Caco-2 (cell line): ENCODE results near the gene ATXN10. TPM values are rescaled to one million over a fixed set of nuclear protein-coding genes. Genes with fewer than 3 reads are reported as not detected.

Experiments used
- BruUV-seq: library from RNA; stranded (reverse); fragments of 400-500 nt; replicated peaks from 2 replicates; lab custom pipeline; 2021; lab: Mats Ljungman, UMichigan
- CTCF ChIA-PET: fragments of 300-600 bp; sonication (Branson Sonifier 250); formaldehyde crosslinking; loops from one replicate; lab custom pipeline; 2022; ENCODE audit warnings: antibody characterized with exemption; lab: Charles Lee
- POLR2A ChIA-PET: fragments of 300-600 bp; sonication (Branson Sonifier 250); formaldehyde crosslinking; loops from one replicate; lab custom pipeline; 2022; ENCODE audit warnings: antibody characterized with exemption; lab: Charles Lee
- DNase-seq, 2 experiments: peaks; one replicate each; pipeline versions ENCODE4 v3.0.0 to v3.0.0-alpha.2; 2020 to 2022
- H3K27me3 ChIP-seq: replicated peaks from 2 replicates; pipeline ENCODE4 v1.6.0; 2011; ENCODE audit warnings: low read length; ENCODE audit not compliant: control insufficient read depth, insufficient read depth
- H3K36me3 ChIP-seq: 2 replicates; pipeline ENCODE4 v1.5.1; 2011; ENCODE audit warnings: low read length; ENCODE audit not compliant: control insufficient read depth, insufficient read depth
- H3K4me1 ChIP-seq: fragments of 250-450 bp; sonication (Bioruptor Pico); 2 replicates; pipeline ENCODE4 v1.5.1; 2020; ENCODE audit warnings: mild to moderate bottlenecking
- H3K4me3 ChIP-seq: 2 replicates; pipeline ENCODE4 v1.5.1; 2011; ENCODE audit warnings: low read depth, mild to moderate bottlenecking, control low read depth, low read length
- H3K9me3 ChIP-seq: fragments of 250-450 bp; sonication (Bioruptor Pico); 2 replicates; pipeline ENCODE4 v1.5.1; 2020; ENCODE audit warnings: mild to moderate bottlenecking, moderate library complexity
- H3K27ac Mint-ChIP-seq: one replicate; pipeline ENCODE4 v1.8.0; 2022; ENCODE audit warnings: mixed read lengths; ENCODE audit not compliant: unreplicated experiment
- H3K27me3 Mint-ChIP-seq: one replicate; pipeline ENCODE4 v1.8.0; 2022; ENCODE audit warnings: mixed read lengths; ENCODE audit not compliant: insufficient read depth, unreplicated experiment
- H3K36me3 Mint-ChIP-seq: one replicate; pipeline ENCODE4 v1.8.0; 2022; ENCODE audit warnings: mild to moderate bottlenecking, mixed read lengths; ENCODE audit not compliant: insufficient read depth, unreplicated experiment
- H3K4me1 Mint-ChIP-seq: one replicate; pipeline ENCODE4 v1.8.0; 2022; ENCODE audit warnings: low read depth, mixed read lengths; ENCODE audit not compliant: unreplicated experiment
- H3K4me3 Mint-ChIP-seq: one replicate; pipeline ENCODE4 v1.8.0; 2022; ENCODE audit warnings: mild to moderate bottlenecking, moderate library complexity, mixed read lengths; ENCODE audit not compliant: unreplicated experiment
- H3K9me3 Mint-ChIP-seq: one replicate; pipeline ENCODE4 v1.8.0; 2022; ENCODE audit warnings: mixed read lengths; ENCODE audit not compliant: unreplicated experiment
- intact Hi-C: fragments of 100-400 bp; cut with micrococcal nuclease; formaldehyde crosslinking; loops from one replicate; pipeline ENCODE4 v1.10.0; 2022; ENCODE audit not compliant: unreplicated experiment
- total RNA-seq: library from RNA; stranded (reverse); gene quantifications from 2 replicates; pipeline ENCODE4 v1.2.3, GENCODE V29; 2022
- TF ChIP-seq, protein P1 (sequence below), 2 experiments: fragments of 200-600 bp in 1 of 2; IDR thresholded peaks; 1 replicate in 1 of 2; 2 replicates in 1 of 2; pipeline versions ENCODE4 v1.5.1 to v1.8.0; 2011 to 2022; ENCODE audit warnings: antibody characterized with exemption in 1 of 2, control low read depth in 1 of 2, inconsistent platforms in 1 of 2, low read depth in 1 of 2, low read length in 1 of 2, mild to moderate bottlenecking in 1 of 2, moderate library complexity in 1 of 2; ENCODE audit not compliant: insufficient read depth in 1 of 2, severe bottlenecking in 1 of 2, unreplicated experiment in 1 of 2

Gene ATXN10
- total RNA-seq, 1 experiment from 2014 or later = 155 TPM

DNA sequence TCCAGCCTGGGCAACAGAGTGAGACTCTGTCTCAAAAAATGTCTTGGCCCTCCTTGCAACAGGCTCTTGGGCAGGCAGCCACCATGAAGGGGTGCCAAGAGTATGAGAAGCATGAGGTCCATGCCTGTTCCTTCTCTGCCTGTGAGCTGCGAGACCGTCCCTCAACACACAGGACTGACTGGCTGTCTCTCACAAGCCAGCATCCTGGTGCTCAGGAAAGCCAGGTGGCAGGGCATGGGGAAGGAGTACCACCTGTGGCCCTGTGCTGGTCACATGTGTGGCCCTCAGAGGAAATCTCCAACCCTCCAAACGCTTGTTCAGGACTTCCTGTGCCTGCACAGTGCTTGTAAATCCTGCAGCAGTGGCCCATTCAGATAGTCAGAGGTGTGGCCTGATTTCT is 83.2 kb downstream of the ATXN10 start:
- Histone ChIP-seq H3K4me3 (no peak overlapping the region), H3K27me3 (no peaks in the 10 kb centered on the region), H3K36me3 (no peaks in the 10 kb centered on the region), H3K4me1 (no peaks in the 10 kb centered on the region), H3K9me3 (no peaks in the 10 kb centered on the region)
- Mint-ChIP-seq H3K27me3 (no peaks in the 10 kb centered on the region), H3K9me3 (no peaks in the 10 kb centered on the region), H3K27ac (no peak overlapping the region), H3K4me3 (no peak overlapping the region), H3K4me1 (peaks cover 6% of the 10 kb centered on the region), H3K36me3 (peaks cover 27% of the 10 kb centered on the region)
- TF ChIP-seq, protein P1, sequence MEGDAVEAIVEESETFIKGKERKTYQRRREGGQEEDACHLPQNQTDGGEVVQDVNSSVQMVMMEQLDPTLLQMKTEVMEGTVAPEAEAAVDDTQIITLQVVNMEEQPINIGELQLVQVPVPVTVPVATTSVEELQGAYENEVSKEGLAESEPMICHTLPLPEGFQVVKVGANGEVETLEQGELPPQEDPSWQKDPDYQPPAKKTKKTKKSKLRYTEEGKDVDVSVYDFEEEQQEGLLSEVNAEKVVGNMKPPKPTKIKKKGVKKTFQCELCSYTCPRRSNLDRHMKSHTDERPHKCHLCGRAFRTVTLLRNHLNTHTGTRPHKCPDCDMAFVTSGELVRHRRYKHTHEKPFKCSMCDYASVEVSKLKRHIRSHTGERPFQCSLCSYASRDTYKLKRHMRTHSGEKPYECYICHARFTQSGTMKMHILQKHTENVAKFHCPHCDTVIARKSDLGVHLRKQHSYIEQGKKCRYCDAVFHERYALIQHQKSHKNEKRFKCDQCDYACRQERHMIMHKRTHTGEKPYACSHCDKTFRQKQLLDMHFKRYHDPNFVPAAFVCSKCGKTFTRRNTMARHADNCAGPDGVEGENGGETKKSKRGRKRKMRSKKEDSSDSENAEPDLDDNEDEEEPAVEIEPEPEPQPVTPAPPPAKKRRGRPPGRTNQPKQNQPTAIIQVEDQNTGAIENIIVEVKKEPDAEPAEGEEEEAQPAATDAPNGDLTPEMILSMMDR (IDR thresholded peaks at IDR 0.05; ENCODE audit: insufficient read depth in 1 of 2, low read depth in 1 of 2, low read length in 1 of 2, severe bottlenecking in 1 of 2, unreplicated experiment in 1 of 2) = no peak
- no peak for DNase-seq
- ChIA-PET POLR2A (no interaction called here), CTCF (no interaction called here)
- intact Hi-C loops = no loop called here
- BruUV-seq = no TSS peak

DNA sequence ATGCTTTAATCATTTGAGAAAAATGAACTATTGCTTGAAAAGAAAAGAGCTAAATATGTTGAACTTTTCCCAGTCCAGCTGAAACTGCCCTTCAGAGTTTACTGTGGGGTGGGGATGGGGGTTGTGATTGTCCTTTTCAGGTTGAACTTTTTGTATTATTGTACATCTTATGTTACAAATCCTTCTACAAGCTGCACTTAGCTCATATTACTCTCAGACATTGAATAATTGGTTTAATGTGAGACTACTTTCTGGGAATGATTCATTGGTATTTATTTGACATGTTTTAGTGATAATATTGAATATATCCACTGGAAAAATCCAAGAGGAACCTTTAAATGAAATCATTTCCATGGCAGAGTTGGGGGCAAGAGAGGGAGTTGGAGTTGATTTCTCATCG is 84.9 kb downstream of the ATXN10 start:
- Mint-ChIP-seq H3K4me3 (no peak overlapping the region), H3K36me3 (peaks cover 29% of the 10 kb centered on the region), H3K27me3 (no peaks in the 10 kb centered on the region), H3K27ac (no peak overlapping the region), H3K4me1 (peaks cover 6% of the 10 kb centered on the region), H3K9me3 (no peaks in the 10 kb centered on the region)
- Histone ChIP-seq H3K9me3 (no peaks in the 10 kb centered on the region), H3K4me1 (no peaks in the 10 kb centered on the region), H3K27me3 (no peaks in the 10 kb centered on the region), H3K36me3 (peaks cover 2% of the 10 kb centered on the region; the same call in 1 of the 2 replicates), H3K4me3 (no peak overlapping the region)
- no peak for DNase-seq
- TF ChIP-seq, protein P1 (IDR thresholded peaks at IDR 0.05; ENCODE audit: insufficient read depth in 1 of 2, low read depth in 1 of 2, low read length in 1 of 2, severe bottlenecking in 1 of 2, unreplicated experiment in 1 of 2) = no peak
- BruUV-seq = no TSS peak
- intact Hi-C loops = no loop called here
- ChIA-PET POLR2A (interaction anchor here (0.6 kb wide), 1 partner anchor 85 kb away, joined by 7 read pairs; no protein-coding TSS in a partner anchor), CTCF (no interaction called here)

DNA sequence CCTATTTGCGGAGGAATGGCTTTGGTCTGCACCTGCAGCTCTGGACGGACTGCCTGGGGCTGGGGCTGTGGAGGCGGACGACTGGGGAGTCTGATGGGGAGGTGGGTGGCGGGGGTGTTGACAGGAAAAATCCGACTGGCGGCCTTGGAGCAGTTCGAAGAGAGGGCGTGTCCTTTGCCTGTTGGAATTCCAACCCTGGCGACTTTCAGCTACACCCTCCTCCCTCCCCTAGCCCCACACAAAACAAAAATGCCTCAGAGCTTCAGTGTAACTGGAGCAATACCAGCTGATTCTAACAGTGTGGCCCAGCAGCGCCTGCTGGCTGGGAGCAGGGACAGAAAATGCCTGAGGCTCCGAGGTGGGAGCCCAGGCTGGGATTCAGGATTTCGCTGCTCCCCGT is 85.4 kb downstream of the ATXN10 start:
- peak; percentile 25 to 66 for DNase-seq
- Mint-ChIP-seq H3K9me3 (no peaks in the 10 kb centered on the region), H3K27me3 (no peaks in the 10 kb centered on the region), H3K4me3 (no peak overlapping the region), H3K27ac (no peak overlapping the region), H3K36me3 (peaks cover 26% of the 10 kb centered on the region), H3K4me1 (peaks cover 6% of the 10 kb centered on the region)
- Histone ChIP-seq H3K9me3 (no peaks in the 10 kb centered on the region), H3K36me3 (peaks cover 2% of the 10 kb centered on the region; the same call in 1 of the 2 replicates), H3K4me1 (no peaks in the 10 kb centered on the region), H3K27me3 (no peaks in the 10 kb centered on the region), H3K4me3 (no peak overlapping the region)
- ChIA-PET CTCF (no interaction called here), POLR2A (interaction anchor here (0.6 kb wide), 1 partner anchor 86 kb away, joined by 7 read pairs; no protein-coding TSS in a partner anchor)
- no TSS peak for BruUV-seq
- TF ChIP-seq, protein P1 (IDR thresholded peaks at IDR 0.05; ENCODE audit: insufficient read depth in 1 of 2, low read depth in 1 of 2, low read length in 1 of 2, severe bottlenecking in 1 of 2, unreplicated experiment in 1 of 2) = no peak
- intact Hi-C loops = no loop called here
